GM23338 (cell line): ENCODE results near the gene SLC4A5. TPM values are rescaled to one million over a fixed set of nuclear protein-coding genes. Genes with fewer than 3 reads are reported as not detected.

ENCODE experiments used
- ATAC-seq: fragments of 200-7000 bp; cut with Tn5 transposase; 3 replicates; pipeline ENCODE4 v1.9.1; 2020
- DNase-seq: peaks from one replicate; pipeline ENCODE4 v3.0.0-alpha.2; 2015; ENCODE audit warnings: low spot score
- H2AFZ ChIP-seq: fragments of 200-600 bp; sonication (generic); 2 replicates; pipeline ENCODE4 v1.8.0; 2016; ENCODE audit warnings: antibody characterized with exemption, mild to moderate bottlenecking, moderate library complexity
- H3F3A ChIP-seq: fragments of 200-600 bp; sonication (generic); replicated peaks from 2 replicates; pipeline ENCODE4 v1.8.0; 2017; ENCODE audit warnings: antibody characterized with exemption, mixed run types, low read depth
- H3K27ac ChIP-seq: fragments of 200-600 bp; sonication (generic); 2 replicates; pipeline ENCODE4 v1.6.1; 2016; ENCODE audit warnings: low read depth
- H3K27me3 ChIP-seq: fragments of 200-600 bp; sonication (generic); 2 replicates; pipeline ENCODE4 v1.8.0; 2016; ENCODE audit warnings: mild to moderate bottlenecking, mixed run types, moderate library complexity; ENCODE audit not compliant: insufficient read depth
- H3K36me3 ChIP-seq: fragments of 200-600 bp; sonication (generic); 2 replicates; pipeline ENCODE4 v1.8.0; 2016; ENCODE audit warnings: mild to moderate bottlenecking; ENCODE audit not compliant: insufficient read depth
- H3K4me1 ChIP-seq: fragments of 200-600 bp; sonication (generic); 2 replicates; pipeline ENCODE4 v1.8.0; 2016; ENCODE audit warnings: mild to moderate bottlenecking, moderate library complexity; ENCODE audit not compliant: insufficient read depth
- H3K4me2 ChIP-seq: fragments of 200-600 bp; sonication (generic); 2 replicates; pipeline ENCODE4 v1.7.1; 2017; ENCODE audit warnings: mixed run types
- H3K4me3 ChIP-seq: fragments of 200-600 bp; sonication (generic); 2 replicates; pipeline ENCODE4 v1.6.1; 2016; ENCODE audit warnings: mixed run types
- H3K79me2 ChIP-seq: fragments of 200-600 bp; sonication (generic); replicated peaks from 2 replicates; pipeline ENCODE4 v1.8.0; 2017; ENCODE audit warnings: mild to moderate bottlenecking; ENCODE audit not compliant: insufficient read depth
- H3K9me2 ChIP-seq: fragments of 200-600 bp; sonication (generic); 2 replicates; pipeline ENCODE4 v1.8.0; 2017; ENCODE audit not compliant: insufficient read depth
- H4K20me1 ChIP-seq: fragments of 200-600 bp; sonication (generic); replicated peaks from 2 replicates; pipeline ENCODE4 v1.8.0; 2017; ENCODE audit warnings: mild to moderate bottlenecking; ENCODE audit not compliant: insufficient read depth
- H3K27ac Mint-ChIP-seq: 2 replicates; pipeline ENCODE4 v1.8.0; 2020; ENCODE audit warnings: inconsistent platforms, mild to moderate bottlenecking, moderate library complexity, mixed read lengths
- H3K27me3 Mint-ChIP-seq: 3 replicates; pipeline ENCODE4 v1.8.0; 2022; ENCODE audit warnings: low read depth, mild to moderate bottlenecking, moderate library complexity, mixed read lengths, inconsistent platforms; ENCODE audit not compliant: insufficient read depth, poor library complexity
- H3K36me3 Mint-ChIP-seq: 3 replicates; pipeline ENCODE4 v1.8.0; 2021; ENCODE audit warnings: low read depth, mild to moderate bottlenecking, inconsistent platforms, moderate library complexity, mixed read lengths
- H3K4me1 Mint-ChIP-seq: 3 replicates; pipeline ENCODE4 v1.8.0; 2020; ENCODE audit warnings: mild to moderate bottlenecking, inconsistent platforms, mixed read lengths
- H3K4me3 Mint-ChIP-seq: 3 replicates; pipeline ENCODE4 v1.8.0; 2021; ENCODE audit warnings: moderate library complexity, mild to moderate bottlenecking, inconsistent platforms, mixed read lengths
- H3K9me3 Mint-ChIP-seq: 3 replicates; pipeline ENCODE4 v1.8.0; 2020; ENCODE audit warnings: moderate library complexity, mild to moderate bottlenecking, inconsistent platforms, mixed read lengths
- CTCF ChIP-seq, 2 experiments: fragments of 200-600 bp in 1 of 2; sonication (generic) in 1 of 2; conservative IDR thresholded peaks; 2 replicates each; pipeline versions ENCODE4 v1.5.1 to v1.6.1; 2016 to 2017; ENCODE audit warnings: antibody characterized with exemption in 2 of 2, low read depth in 2 of 2, mild to moderate bottlenecking in 2 of 2, moderate library complexity in 1 of 2
- EZH2phosphoT487 ChIP-seq: fragments of 200-600 bp; sonication (generic); IDR thresholded peaks from one replicate; pipeline ENCODE4 v1.8.1; 2018; ENCODE audit warnings: antibody characterized with exemption; ENCODE audit not compliant: unreplicated experiment
- JUNB ChIP-seq: IDR thresholded peaks from one replicate; pipeline ENCODE4 v1.6.1; 2016; ENCODE audit warnings: antibody characterized with exemption; ENCODE audit not compliant: unreplicated experiment
- NANOG ChIP-seq: IDR thresholded peaks from 2 replicates; pipeline ENCODE4 v1.6.1; 2016; ENCODE audit warnings: antibody characterized with exemption, borderline replicate concordance
- POLR2AphosphoS5 ChIP-seq: IDR thresholded peaks from 2 replicates; pipeline ENCODE4 v1.6.1; 2016; ENCODE audit warnings: antibody characterized with exemption, low read depth
- STAT1 ChIP-seq: IDR thresholded peaks from one replicate; pipeline ENCODE4 v1.6.1; 2016; ENCODE audit warnings: antibody characterized with exemption; ENCODE audit not compliant: unreplicated experiment
- ZNF331 ChIP-seq: fragments of 250-450 bp; sonication (Bioruptor Pico); IDR thresholded peaks from 2 replicates; pipeline ENCODE4 v1.5.0; 2020; ENCODE audit warnings: low read depth, mild to moderate bottlenecking, moderate library complexity
- ZNF462 ChIP-seq: fragments of 250-450 bp; sonication (Bioruptor Pico); IDR thresholded peaks from 2 replicates; pipeline ENCODE4 v1.5.0; 2020; ENCODE audit warnings: mild to moderate bottlenecking, moderate library complexity
- polyA plus RNA-seq: library from polyadenylated mRNA; unstranded; fragments of >200 nt; fragmentation: Nextera tagmentation; extraction: Ambion mirVana; gene quantifications from 2 replicates; pipeline ENCODE4 v1.2.1, GENCODE V29; 2016
- total RNA-seq: library from RNA; depleted of rRNA; stranded (reverse); fragments of >200 nt; shearing (Covaris generic); gene quantifications from 2 replicates; pipeline ENCODE4 v1.2.3, GENCODE V29; 2014

Gene SLC4A5
- total and polyA plus RNA-seq, 2 experiments from 2014 or later: 0.24 to 0.70 TPM

DNA sequence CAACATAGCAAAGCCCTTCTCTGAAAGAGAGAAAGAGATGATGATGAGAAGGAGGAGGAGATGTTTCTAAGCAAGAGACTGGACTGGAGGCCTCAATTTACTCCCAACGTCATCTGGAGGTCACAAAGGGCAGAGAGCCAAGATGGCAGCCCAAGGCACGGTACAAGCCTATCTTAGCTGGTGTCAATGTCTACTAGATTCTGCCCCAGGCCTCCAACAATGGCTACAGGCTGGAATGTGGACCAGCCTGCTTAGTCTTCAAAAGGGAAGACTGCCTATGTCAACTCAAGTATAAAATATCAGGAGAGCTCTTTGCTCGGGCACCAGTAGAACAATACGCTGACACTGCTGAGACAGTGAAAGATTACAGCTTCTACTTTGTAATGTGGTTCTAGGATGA, 6.7 kb upstream of the SLC4A5 start (continued):
- no peak for TF ChIP-seq ZNF462 (CRISPR knock-in tag)
- no peak for TF ChIP-seq CTCF (conservative IDR thresholded peaks at IDR 0.05; ENCODE audit: low read depth in 2 of 2)
- TF ChIP-seq EZH2phosphoT487: no peak
- TF ChIP-seq JUNB: no peak

- Mint-ChIP-seq H3K36me3 (no peaks in the 10 kb centered on the region), H3K27ac (no peak overlapping the region), H3K4me1 (no peaks in the 10 kb centered on the region; the same call in none of the 3 replicates), H3K4me3 (no peak overlapping the region), H3K27me3 (no peaks in the 10 kb centered on the region), H3K9me3 (no peaks in the 10 kb centered on the region)
- Histone ChIP-seq H3K4me2 (no peak overlapping the region), H3K79me2 (no peaks in the 10 kb centered on the region), H3K27me3 (no peaks in the 10 kb centered on the region), H3K36me3 (no peaks in the 10 kb centered on the region), H3K4me3 (no peak overlapping the region), H3K27ac (no peak overlapping the region), H4K20me1 (no peaks in the 10 kb centered on the region), H3K9me2 (peaks cover 15% of the 10 kb centered on the region; the same call in 1 of the 2 replicates), H2AFZ (no peak overlapping the region), H3K4me1 (no peaks in the 10 kb centered on the region), H3F3A (no peaks in the 10 kb centered on the region)
- ATAC-seq (no peak), DNase-seq (no peak)
- TF ChIP-seq STAT1: no peak
- TF ChIP-seq POLR2AphosphoS5: no peak
- TF ChIP-seq NANOG: no peak
- no peak for TF ChIP-seq ZNF331 (CRISPR knock-in tag)
Observed at GRCh38 chr2:74347742-74348141, 4.5 kb upstream of the SLC4A5 start.
